GM23338 (cell line): Measurements from ENCODE around the gene NEB.

Source experiments
- CTCF ChIP-seq, 2 experiments: fragments of 200-600 bp in 1 of 2; sonication (generic) in 1 of 2; conservative IDR thresholded peaks; 2 replicates each; pipeline versions ENCODE4 v1.5.1 to v1.6.1; 2016 to 2017; ENCODE audit warnings: antibody characterized with exemption in 2 of 2, low read depth in 2 of 2, mild to moderate bottlenecking in 2 of 2, moderate library complexity in 1 of 2
- ETS1 ChIP-seq: IDR thresholded peaks from 2 replicates; pipeline ENCODE4 v1.6.1; 2016; ENCODE audit warnings: antibody characterized with exemption
- EZH2 ChIP-seq: fragments of 200-600 bp; sonication (generic); IDR thresholded peaks from one replicate; pipeline ENCODE4 v1.8.0; 2017; ENCODE audit warnings: antibody characterized with exemption, mild to moderate bottlenecking, low read depth; ENCODE audit not compliant: unreplicated experiment
- EZH2phosphoT487 ChIP-seq: fragments of 200-600 bp; sonication (generic); IDR thresholded peaks from one replicate; pipeline ENCODE4 v1.8.1; 2018; ENCODE audit warnings: antibody characterized with exemption; ENCODE audit not compliant: unreplicated experiment
- NANOG ChIP-seq: IDR thresholded peaks from 2 replicates; pipeline ENCODE4 v1.6.1; 2016; ENCODE audit warnings: antibody characterized with exemption, borderline replicate concordance
- POLR2AphosphoS5 ChIP-seq: IDR thresholded peaks from 2 replicates; pipeline ENCODE4 v1.6.1; 2016; ENCODE audit warnings: antibody characterized with exemption, low read depth
- REST ChIP-seq: IDR thresholded peaks from one replicate; pipeline ENCODE4 v1.6.1; 2018; ENCODE audit warnings: antibody characterized with exemption; ENCODE audit not compliant: unreplicated experiment

GRCh38 chr2:151654085-151654484 lies 80.2 kb downstream of the NEB start:
- TF ChIP-seq CTCF (conservative IDR thresholded peaks at IDR 0.05; ENCODE audit: low read depth in 2 of 2), result no peak
- TF ChIP-seq POLR2AphosphoS5, result no peak
- no peak for TF ChIP-seq NANOG
- no peak for TF ChIP-seq EZH2
- no peak for TF ChIP-seq EZH2phosphoT487
- no peak for TF ChIP-seq ETS1
- TF ChIP-seq REST, result no peak
